GM21381 (cell line): ENCODE measurements around the gene TERT.
"Not testable (repeated sequence)": the region's sequence is repeated elsewhere in the genome, so short reads cannot be mapped to it uniquely, and the experiment has no call there.

Source experiments
- ATAC-seq: cut with Tn5 transposase; IDR thresholded peaks from one replicate; pipeline ENCODE4 v1.9.1; 2021; ENCODE audit warnings: mild to moderate bottlenecking, moderate library complexity; ENCODE audit not compliant: unreplicated experiment

Gene TERT

DNA sequence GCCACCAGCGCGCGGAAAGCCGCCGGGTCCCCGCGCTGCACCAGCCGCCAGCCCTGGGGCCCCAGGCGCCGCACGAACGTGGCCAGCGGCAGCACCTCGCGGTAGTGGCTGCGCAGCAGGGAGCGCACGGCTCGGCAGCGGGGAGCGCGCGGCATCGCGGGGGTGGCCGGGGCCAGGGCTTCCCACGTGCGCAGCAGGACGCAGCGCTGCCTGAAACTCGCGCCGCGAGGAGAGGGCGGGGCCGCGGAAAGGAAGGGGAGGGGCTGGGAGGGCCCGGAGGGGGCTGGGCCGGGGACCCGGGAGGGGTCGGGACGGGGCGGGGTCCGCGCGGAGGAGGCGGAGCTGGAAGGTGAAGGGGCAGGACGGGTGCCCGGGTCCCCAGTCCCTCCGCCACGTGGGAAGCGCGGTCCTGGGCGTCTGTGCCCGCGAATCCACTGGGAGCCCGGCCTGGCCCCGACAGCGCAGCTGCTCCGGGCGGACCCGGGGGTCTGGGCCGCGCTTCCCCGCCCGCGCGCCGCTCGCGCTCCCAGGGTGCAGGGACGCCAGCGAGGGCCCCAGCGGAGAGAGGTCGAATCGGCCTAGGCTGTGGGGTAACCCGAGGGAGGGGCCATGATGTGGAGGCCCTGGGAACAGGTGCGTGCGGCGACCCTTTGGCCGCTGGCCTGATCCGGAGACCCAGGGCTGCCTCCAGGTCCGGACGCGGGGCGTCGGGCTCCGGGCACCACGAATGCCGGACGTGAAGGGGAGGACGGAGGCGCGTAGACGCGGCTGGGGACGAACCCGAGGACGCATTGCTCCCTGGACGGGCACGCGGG is at the start of gene TERT:
Gene TERT, minus strand, starts transcription at position 234 of the 815 bp plus-strand sequence. Its CDS starts 79 bp downstream, at position 155.
- ATAC-seq: no peak

DNA sequence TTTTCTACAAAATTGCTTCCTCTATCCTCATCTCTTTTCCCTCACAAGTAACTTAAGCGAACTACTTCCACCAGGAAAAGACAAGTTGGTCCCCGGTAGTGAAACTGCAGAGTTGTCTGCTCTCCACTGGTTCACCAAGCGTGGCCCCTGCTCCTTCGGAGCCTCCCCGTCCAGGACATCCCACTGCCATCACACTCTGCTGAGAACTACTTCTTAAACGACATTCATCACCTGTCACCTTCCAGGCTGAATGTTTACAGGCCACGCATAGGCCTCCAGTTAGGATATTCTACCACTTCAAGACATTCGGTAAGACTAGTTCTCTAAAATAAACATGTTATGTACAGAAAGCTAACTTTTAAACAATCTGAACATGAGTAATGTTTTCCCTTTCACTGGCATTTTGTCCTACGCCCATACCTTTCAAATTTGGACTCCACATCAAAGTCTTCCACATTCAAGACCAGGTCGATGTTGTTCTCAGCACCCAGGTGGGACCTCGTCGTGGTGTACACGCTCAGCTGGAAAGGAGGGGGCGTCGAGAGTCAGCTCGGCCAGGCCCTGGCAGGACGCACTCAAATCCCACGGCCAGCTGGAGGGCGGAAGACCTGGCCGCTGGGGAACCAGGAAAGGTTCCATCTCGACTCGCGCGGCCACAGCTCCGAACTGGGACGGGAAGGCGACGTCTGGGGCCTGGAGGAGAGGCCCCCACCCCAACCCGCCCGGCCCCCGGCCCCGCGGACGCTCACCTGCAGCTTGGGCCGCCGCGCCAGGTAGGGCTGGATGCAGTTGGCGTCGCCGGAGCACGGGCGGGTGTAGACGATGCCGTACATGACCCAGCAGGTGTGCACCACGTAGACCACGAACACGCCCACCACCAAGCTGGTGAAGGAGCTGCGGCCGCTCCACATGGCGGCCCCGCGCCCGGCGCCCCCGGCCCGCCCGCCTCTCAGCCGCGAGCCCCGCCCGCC is 49.3 kb upstream of the TERT start:
- peak; percentile 7 for ATAC-seq

DNA sequence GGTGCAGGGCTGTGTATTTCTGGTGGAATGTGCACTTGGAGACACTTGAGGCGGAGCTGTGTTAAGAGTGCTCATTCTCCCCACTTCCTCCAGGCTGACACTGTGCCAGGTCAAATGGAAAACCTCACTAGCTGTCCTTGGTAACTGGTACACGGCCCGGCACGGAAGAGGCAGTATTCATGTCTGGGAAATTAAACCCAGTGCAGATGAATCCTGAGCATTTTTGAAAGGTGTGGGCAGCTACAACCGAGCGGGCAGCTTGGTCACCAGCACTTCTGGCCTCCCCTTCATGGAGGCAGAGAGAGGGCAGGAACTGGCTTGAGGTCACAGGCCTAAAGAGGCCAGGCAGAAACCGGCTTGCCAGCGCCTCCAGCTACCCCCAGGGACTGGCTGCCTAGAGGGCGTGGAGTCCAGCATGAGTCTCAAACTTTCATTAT is 48.5 kb upstream of the TERT start:
- no peak for ATAC-seq

DNA sequence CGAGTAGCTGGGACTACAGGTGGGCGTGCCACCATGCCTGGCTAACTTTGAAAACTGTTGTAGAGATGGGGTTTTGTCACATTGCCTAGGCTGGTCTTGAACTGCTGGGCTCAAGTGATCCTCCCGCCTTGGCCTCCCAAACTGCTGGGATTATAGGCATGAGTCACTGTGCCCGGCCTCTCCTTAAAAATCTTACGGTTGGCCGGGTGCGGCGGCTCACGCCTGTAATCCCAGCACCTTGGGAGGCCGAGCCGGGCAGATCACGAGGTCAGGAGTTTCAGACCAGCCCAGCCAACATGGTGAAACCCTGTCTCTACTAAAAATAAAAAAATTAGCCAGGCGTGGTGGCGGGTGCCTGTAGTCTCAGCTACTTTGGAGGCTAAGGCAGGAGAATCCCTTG is 47.8 kb upstream of the TERT start:
- ATAC-seq: not testable (repeated sequence)

DNA sequence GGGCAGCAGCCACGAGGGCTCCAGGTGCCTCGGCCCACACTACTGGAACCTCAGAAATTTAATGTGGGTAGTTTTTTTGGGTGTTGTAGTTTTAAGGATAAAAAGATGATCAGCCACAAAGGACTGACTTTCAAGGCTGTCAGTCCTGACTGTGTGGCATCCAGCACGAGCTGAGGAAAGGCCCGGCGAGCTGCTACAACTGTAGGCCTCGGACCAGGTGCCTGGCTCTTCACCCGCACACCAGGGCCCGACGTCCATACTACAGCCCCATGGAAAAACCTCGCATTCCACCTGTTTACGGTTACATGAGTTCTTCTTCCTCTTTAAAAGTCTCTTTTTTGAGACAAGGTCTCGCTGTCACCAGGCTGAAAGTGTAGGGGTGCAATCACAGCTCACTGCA is 47.4 kb upstream of the TERT start:
- no peak for ATAC-seq

- ATAC-seq: no peak
Measured at GRCh38 chr5:1341863-1342262, 47.0 kb upstream of the TERT start.

DNA sequence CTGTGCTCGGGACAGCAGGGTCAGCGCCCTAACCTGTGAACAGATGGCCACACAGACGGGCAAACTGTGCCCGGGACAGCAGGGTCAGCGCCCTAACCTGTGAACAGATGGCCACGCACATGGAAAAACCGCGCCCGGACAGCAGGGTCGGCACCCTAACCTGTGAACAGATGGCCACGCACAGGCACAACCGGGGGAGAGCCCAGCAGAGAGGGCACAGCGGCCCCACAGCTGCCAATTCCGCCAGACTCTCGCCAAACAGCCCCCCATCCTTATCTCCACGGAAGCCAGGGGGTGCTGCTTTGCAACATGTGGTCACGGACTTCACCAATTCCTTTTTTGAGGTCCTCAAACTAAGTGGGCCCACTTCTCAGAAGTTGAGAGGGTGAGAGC is 44.9 kb upstream of the TERT start:
- ATAC-seq: not testable (repeated sequence)

- not testable (repeated sequence) for ATAC-seq
Measured at GRCh38 chr5:1339139-1339817, 44.4 kb upstream of the TERT start.

DNA sequence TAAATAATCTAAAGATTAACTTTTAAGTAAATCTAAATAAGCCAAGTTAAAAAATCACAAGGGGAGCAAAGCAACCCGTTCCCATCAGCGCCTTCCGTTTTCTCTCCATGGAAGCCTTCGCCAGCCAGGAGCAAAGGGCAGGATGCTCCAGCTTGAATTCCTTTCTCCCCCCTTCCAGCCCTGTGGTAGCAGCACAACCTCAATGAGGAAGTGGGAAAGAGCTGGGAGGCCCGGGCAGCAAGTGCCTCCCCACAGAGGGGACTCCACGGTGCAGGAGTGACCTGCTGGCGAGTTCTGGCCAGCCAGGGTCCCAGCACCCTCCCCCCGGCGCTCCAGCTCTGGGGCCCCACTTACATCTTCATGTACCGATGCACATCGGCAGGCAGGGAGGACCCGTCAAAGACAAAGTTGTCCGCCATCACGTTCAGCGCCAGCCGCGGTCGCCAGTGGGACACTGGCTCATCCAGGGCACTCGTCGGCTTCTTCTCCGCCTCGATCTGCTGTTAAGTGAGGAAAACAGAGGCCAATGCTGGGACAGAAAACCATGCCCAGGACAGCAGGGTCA is 43.7 kb upstream of the TERT start:
- ATAC-seq: no peak

GRCh38 chr5:1338196-1338490 is 43.3 kb upstream of the TERT start:
- no peak for ATAC-seq

GRCh38 chr5:1337489-1338195 is 42.8 kb upstream of the TERT start:
- no peak for ATAC-seq

DNA sequence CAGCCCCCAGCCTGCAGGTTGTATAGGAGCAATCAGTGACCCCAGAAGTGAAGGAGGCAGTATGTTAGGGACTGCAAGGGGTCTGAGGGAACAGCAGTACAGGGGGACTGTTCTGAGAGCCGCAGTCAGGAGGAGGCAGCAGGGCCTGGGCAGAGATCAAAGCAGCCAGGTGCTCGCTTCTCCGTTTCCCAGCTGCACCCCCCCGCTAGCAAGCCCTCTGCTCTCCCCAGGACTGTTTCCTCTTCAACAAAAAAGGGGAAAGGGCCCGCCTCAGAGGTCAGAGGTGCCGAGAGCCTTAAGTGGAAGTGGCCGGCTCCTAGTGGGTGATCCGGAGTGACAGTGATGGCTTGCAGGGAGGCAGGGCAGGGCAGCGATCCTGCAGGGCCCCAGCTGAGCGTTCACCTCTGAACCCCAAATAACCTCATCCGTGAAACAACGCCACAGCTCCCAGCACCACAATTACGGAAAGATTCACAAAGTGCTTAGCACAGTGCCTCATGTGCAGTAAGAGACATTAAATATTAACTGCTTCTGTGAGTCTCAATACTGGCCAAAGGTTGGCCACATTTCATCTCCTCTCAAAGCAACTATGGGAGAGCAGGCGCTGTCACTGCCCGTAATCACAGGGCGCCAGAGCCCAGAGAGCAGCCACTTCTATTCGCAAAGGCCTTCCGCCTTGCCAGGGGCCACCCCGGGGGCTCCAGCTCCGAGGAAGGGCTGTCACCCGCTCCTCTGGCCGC is 42.1 kb upstream of the TERT start:
- ATAC-seq: no peak

GRCh38 chr5:1336106-1336561 is 41.3 kb upstream of the TERT start:
- ATAC-seq: no peak

- ATAC-seq: no peak
Measured at GRCh38 chr5:1335540-1336095, 40.8 kb upstream of the TERT start.

- ATAC-seq: no peak
Measured at GRCh38 chr5:1334831-1335539, 40.1 kb upstream of the TERT start.

- no peak for ATAC-seq
Measured at GRCh38 chr5:1333986-1334385, 39.1 kb upstream of the TERT start.

DNA sequence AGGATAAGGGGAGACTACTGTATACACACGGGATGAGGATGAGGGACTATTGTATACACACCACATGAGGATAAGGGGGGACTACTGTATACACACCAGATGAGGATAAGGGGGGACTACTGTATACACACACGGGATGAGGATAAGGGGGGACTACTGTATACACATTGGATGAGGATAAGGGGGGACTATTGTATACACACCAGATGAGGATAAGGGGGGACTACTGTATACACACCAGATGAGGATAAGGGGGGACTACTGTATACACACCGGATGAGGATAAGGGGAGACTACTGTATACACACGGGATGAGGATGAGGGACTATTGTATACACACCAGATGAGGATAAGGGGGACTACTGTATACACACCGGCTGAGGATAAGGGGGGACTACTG is 38.4 kb upstream of the TERT start:
- ATAC-seq: not testable (repeated sequence)

DNA sequence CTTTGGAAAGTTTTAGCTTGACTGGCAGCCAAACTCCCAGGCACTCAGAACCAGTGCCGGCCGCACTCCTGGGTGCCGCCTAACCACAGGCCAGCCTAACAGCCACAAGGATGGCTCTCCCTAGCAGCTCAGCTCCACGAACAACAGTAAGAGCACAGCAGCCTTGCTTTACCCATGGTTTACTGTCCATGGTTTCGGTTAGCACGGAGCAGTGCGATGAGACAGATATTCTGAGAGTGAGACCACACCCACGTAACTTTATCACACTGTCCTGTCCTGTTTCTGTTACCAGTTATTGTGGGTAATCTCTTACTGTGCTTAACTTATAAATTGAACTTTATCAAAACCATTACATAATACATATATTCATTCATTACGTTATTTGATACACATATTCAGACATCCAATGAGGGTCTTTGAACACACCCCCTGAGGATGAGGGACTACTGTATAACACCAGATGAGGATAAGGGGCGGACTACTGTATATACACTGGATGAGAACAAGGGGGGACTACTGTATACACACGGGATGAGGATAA is 37.7 kb upstream of the TERT start:
- ATAC-seq: no peak
